SJCRH30 (cell line): ENCODE data around the gene GH2. TPM values are rescaled to one million over a fixed set of nuclear protein-coding genes. Genes with fewer than 3 reads are reported as not detected.
A peak's percentile ranks its signal among the peaks of the same experiment; 100 is the strongest.
"Not testable (repeated sequence)": the region's sequence is repeated elsewhere in the genome, so short reads cannot be mapped to it uniquely, and the experiment has no call there.

Experiments
- DNase-seq, 2 experiments: peaks; one replicate each; pipeline ENCODE4 v3.0.0-alpha.2; 2015 to 2020
- H3K27ac ChIP-seq: fragments of 250-450 bp; sonication (Bioruptor Pico); 2 replicates; pipeline ENCODE4 v1.5.1; 2020; ENCODE audit warnings: mild to moderate bottlenecking, moderate library complexity
- H3K27me3 ChIP-seq: fragments of 250-450 bp; sonication (Bioruptor Pico); 2 replicates; pipeline ENCODE4 v1.5.1; 2020; ENCODE audit warnings: mild to moderate bottlenecking, moderate library complexity
- H3K36me3 ChIP-seq: fragments of 250-450 bp; sonication (Bioruptor Pico); 2 replicates; pipeline ENCODE4 v1.5.1; 2020; ENCODE audit warnings: mild to moderate bottlenecking, moderate library complexity
- H3K4me1 ChIP-seq: fragments of 250-450 bp; sonication (Bioruptor Pico); 2 replicates; pipeline ENCODE4 v1.5.1; 2020; ENCODE audit warnings: mild to moderate bottlenecking, moderate library complexity
- H3K4me3 ChIP-seq: fragments of 250-450 bp; sonication (Bioruptor Pico); 2 replicates; pipeline ENCODE4 v1.5.1; 2020; ENCODE audit warnings: mild to moderate bottlenecking, moderate library complexity
- H3K9me3 ChIP-seq: fragments of 250-450 bp; sonication (Bioruptor Pico); replicated peaks from 2 replicates; pipeline ENCODE4 v1.5.1; 2020; ENCODE audit warnings: mild to moderate bottlenecking, moderate library complexity
- total RNA-seq: library from RNA; depleted of rRNA; stranded (reverse); fragments of >200 nt; shearing (Covaris generic); gene quantifications from 2 replicates; pipeline ENCODE4 v1.2.3, GENCODE V29; 2014

The GH2 gene
- total RNA-seq, 1 experiment from 2014 or later: not detected

DNA sequence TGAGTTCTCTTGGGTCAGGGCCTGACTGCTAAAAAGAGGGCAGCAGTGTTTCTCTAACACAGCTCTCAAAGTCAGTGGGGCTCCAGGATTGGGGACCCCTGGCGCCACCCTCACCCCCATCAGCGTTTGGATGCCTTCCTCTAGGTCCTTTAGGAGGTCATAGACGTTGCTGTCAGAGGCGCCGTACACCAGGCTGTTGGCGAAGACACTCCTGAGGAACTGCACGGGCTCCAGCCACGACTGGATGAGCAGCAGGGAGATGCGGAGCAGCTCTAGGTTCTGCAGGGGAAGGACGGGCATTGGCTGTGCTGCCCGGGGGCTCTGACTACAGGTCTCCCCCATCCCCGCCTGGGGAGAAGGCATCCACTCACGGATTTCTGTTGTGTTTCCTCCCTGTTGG is 35.9 kb upstream of the GH2 start:
- no peak for DNase-seq
- Histone ChIP-seq H3K27ac (no peak overlapping the region), H3K36me3 (no peaks in the 10 kb centered on the region), H3K9me3 (no peaks in the 10 kb centered on the region), H3K4me1 (no peaks in the 10 kb centered on the region), H3K27me3 (no peaks in the 10 kb centered on the region), H3K4me3 (no peak overlapping the region)

GRCh38 chr17:63917206-63917605 is 35.5 kb upstream of the GH2 start:
- not testable (repeated sequence) for H3K27ac ChIP-seq, H3K36me3 ChIP-seq, H3K4me1 ChIP-seq, H3K4me3 ChIP-seq, H3K9me3 ChIP-seq, DNase-seq, H3K27me3 ChIP-seq

GRCh38 chr17:63916566-63917185 is 34.9 kb upstream of the GH2 start:
- H3K4me1 ChIP-seq: no peaks in the 10 kb centered on the region
- H3K27me3 ChIP-seq: no peaks in the 10 kb centered on the region; the same call in 1 of the 2 replicates
- H3K9me3 ChIP-seq: no peaks in the 10 kb centered on the region
- no peak for DNase-seq
- H3K4me3 ChIP-seq: no peak overlapping the region
- H3K27ac ChIP-seq: no peak overlapping the region
- no peaks in the 10 kb centered on the region for H3K36me3 ChIP-seq

- not testable (repeated sequence) for H3K36me3 ChIP-seq, H3K27me3 ChIP-seq, DNase-seq, H3K4me1 ChIP-seq, H3K9me3 ChIP-seq, H3K4me3 ChIP-seq, H3K27ac ChIP-seq
Observed at GRCh38 chr17:63915753-63916152, 34.0 kb upstream of the GH2 start.

- no peaks in the 10 kb centered on the region for H3K4me1 ChIP-seq
- no peak for DNase-seq
- H3K9me3 ChIP-seq: no peaks in the 10 kb centered on the region
- no peaks in the 10 kb centered on the region for H3K36me3 ChIP-seq
- no peaks in the 10 kb centered on the region; the same call in 1 of the 2 replicates for H3K27me3 ChIP-seq
- H3K4me3 ChIP-seq: no peak overlapping the region
- H3K27ac ChIP-seq: no peak overlapping the region
Observed at GRCh38 chr17:63914471-63914870, 32.7 kb upstream of the GH2 start.

DNA sequence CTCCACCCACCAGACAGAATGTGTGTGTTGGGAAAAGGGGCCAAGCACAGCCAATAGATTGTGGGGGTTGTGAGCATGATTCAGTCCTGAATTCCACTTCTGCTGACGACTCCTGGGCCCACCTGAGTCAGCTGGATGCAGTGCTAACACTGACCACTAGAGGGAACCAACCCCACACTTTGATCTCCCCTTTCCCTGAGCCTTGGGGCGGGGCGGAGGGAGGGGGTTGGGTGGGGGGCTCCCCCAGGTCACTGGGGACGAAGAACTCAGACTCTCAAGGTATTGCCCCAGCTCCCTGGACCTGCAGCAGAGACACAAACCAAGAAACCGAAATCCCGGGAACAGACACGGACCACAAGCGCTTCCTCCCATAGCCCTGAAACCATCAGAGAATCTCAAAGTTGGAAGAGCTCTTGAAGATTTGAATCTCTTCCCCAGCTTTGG is 29.9 kb upstream of the GH2 start:
- Histone ChIP-seq H3K9me3 (no peaks in the 10 kb centered on the region), H3K4me3 (no peak overlapping the region), H3K27me3 (no peaks in the 10 kb centered on the region; the same call in 1 of the 2 replicates), H3K27ac (no peak overlapping the region), H3K4me1 (0 out of 2 replicates have a peak, but pooled peaks cover 2% of the 10 kb centered on the region), H3K36me3 (no peaks in the 10 kb centered on the region)
- peak; percentile 24 to 63 for DNase-seq

DNA sequence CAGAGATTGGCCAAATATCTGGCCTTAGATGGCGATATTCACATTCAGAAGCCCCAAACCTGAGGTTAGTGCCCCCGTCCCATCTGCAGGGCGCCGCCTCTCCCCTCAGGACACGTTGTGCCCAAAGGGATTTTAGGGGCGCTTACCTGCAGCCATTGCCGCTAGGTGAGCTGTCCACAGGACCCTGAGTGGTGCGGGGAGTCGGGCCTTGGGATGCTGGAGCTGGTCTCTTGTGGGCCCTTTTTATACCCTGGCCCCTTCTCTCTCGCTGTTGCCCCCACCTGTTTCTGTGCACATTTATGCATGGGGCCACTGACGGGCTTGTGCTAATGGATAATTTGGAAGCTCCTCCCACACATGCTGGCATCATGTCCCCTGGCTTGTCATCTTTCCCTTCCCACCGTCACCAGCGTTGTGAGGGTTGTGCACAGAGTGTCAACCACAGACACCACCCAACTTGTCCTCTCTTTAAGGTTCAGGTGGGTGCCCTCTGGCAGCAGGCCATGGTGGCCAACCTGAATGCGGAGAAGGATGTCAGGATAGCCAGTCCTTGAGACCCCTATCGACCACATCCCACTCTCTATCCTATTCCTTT is 29.4 kb upstream of the GH2 start, which contains the start of gene CSHL1:
Gene CSHL1, minus strand, starts transcription at position 218 of the 595 bp plus-strand sequence. Its CDS starts 62 bp downstream, at position 156.
- Histone ChIP-seq H3K9me3 (no peaks in the 10 kb centered on the region), H3K4me3 (no peak within 1 kb of the TSS), H3K36me3 (no peaks in the 10 kb centered on the region), H3K27me3 (no peaks in the 10 kb centered on the region; the same call in 1 of the 2 replicates), H3K27ac (no peak within 1 kb of the TSS), H3K4me1 (0 out of 2 replicates have a peak, but pooled peaks cover 2% of the 10 kb centered on the region)
- DNase-seq: no peak

DNA sequence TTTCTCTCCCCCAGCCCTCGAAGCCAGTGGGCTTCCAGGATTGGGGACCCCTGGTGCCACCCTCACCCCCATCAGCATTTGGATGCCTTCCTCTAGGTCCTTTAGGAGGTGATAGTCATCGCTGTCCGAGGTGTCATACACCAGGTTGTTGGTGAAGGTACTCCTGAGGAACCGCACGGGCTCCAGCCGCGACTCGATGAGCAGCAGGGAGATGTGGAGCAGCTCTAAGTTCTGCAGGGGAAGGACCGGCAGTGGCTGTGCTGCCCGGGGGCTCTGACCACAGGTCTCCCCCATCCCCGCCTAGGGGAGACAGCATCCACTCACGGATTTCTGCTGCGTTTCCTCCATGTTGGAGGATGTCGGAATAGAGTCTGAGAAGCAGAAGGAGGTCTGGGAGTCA is 28.4 kb upstream of the GH2 start:
- H3K27ac ChIP-seq: no peak overlapping the region
- H3K36me3 ChIP-seq: no peaks in the 10 kb centered on the region
- H3K4me3 ChIP-seq: no peak overlapping the region
- no peaks in the 10 kb centered on the region for H3K9me3 ChIP-seq
- H3K4me1 ChIP-seq: 0 out of 2 replicates have a peak, but pooled peaks cover 2% of the 10 kb centered on the region
- H3K27me3 ChIP-seq: no peaks in the 10 kb centered on the region; the same call in 1 of the 2 replicates
- DNase-seq: no peak

GRCh38 chr17:63909586-63909985 is 27.8 kb upstream of the GH2 start:
- H3K27ac ChIP-seq, H3K27me3 ChIP-seq: not testable (repeated sequence)

DNA sequence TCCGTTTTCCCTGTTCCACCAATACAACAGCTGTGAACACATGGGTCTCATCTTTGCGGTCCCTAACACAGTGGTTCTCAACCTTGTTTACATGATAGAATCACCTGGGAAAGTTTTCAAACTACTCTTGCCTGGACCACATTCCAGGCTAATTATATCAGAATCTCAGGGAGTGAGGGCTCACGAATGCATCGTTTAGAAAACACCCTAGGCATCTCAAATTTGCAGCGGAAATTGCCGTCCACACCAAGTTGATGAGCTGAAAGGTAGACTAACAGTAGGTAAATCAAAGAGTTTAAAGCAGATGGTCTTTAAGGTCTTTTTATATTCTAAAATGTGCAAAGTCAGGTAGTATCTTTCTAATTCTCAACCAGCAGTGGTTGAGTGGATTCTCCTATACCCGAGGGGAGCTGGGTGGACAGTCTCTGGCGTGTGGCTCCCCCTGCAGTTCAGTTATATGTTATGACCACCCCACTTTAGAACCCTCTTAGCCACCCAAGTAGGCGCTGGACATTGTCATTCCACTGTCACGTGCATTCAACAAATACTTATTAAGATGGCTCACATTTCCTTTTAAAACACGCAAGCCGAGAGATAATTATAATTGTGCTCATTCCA is 25.5 kb upstream of the GH2 start:
- not testable (repeated sequence) for H3K27me3 ChIP-seq, H3K27ac ChIP-seq, H3K36me3 ChIP-seq, H3K4me3 ChIP-seq, H3K4me1 ChIP-seq, H3K9me3 ChIP-seq
- DNase-seq: peak; percentile 44 to 61

More at GRCh38 chr17:63909586-63909985, 27.8 kb upstream of the GH2 start:
- not testable (repeated sequence) for H3K4me1 ChIP-seq, DNase-seq, H3K4me3 ChIP-seq, H3K36me3 ChIP-seq, H3K9me3 ChIP-seq

- H3K4me3 ChIP-seq, DNase-seq, H3K27ac ChIP-seq, H3K4me1 ChIP-seq, H3K27me3 ChIP-seq, H3K36me3 ChIP-seq, H3K9me3 ChIP-seq: not testable (repeated sequence)
Observed at GRCh38 chr17:63904796-63905195, 23.1 kb upstream of the GH2 start.

DNA sequence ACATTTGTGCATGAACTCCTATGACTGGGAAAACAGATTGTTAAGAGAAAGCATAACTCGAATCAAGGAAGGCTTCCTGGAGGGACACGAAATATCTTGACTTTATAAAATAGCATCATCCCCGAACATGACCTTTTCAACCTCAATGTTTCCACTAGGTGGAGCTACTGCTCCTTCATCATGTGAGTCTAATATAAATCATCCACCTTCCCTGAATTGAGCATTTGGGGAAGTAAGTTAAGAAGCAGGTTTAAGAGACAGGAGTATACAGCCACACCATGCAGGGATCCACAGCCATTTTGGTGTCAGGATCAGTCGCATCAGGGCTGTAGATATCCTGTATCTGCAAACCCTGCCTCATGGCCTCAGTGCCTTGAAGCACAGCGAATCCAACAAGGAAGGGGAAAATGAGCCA is 22.1 kb upstream of the GH2 start:
- peak in 1 of 2 experiments; percentile 18 for DNase-seq
- not testable (repeated sequence) for H3K27ac ChIP-seq, H3K36me3 ChIP-seq, H3K4me3 ChIP-seq, H3K9me3 ChIP-seq, H3K27me3 ChIP-seq, H3K4me1 ChIP-seq

DNA sequence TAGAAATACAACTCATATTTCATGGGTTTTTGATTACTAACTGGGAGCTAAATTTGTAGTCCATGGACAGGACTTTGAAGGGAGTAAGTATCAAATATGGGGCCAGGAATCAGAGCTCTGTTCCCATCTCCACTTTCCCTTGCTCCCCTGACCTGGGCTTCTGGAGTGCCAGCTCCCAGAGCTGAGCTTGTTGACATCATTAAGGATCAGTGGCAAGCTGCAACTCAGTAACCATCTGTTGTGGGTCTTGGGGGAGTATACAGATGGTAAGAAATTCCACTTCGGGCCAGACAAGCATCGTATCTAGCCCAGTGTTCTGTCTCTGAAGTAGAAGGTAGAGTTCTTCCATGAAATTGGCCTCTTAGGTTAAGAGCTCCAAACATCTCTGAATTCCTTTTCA is 20.2 kb upstream of the GH2 start:
- not testable (repeated sequence) for H3K36me3 ChIP-seq, H3K27ac ChIP-seq, DNase-seq, H3K4me1 ChIP-seq, H3K9me3 ChIP-seq, H3K4me3 ChIP-seq, H3K27me3 ChIP-seq

- H3K4me3 ChIP-seq, H3K27ac ChIP-seq, H3K27me3 ChIP-seq, H3K36me3 ChIP-seq, H3K4me1 ChIP-seq, H3K9me3 ChIP-seq, DNase-seq: not testable (repeated sequence)
Observed at GRCh38 chr17:63898899-63899798, 17.4 kb upstream of the GH2 start.
